Measurements from ENCODE around the gene SAP130.

- TF ChIP-seq CTCF (IDR thresholded peaks at IDR 0.05), result no peak
- TF ChIP-seq ZFX (IDR thresholded peaks at IDR 0.05; ENCODE audit: borderline replicate concordance), result no peak
These were observed 34.7 kb upstream of the SAP130 start for GRCh38 chr2:128062571-128062970.

Data from 22Rv1 (cell line).